GM19328 (cell line): ENCODE data around the gene ABI3BP.

Source experiments
- ATAC-seq: cut with Tn5 transposase; IDR thresholded peaks from one replicate; pipeline ENCODE4 v1.9.1; 2021; ENCODE audit warnings: mild to moderate bottlenecking, moderate library complexity; ENCODE audit not compliant: unreplicated experiment

Gene ABI3BP

DNA sequence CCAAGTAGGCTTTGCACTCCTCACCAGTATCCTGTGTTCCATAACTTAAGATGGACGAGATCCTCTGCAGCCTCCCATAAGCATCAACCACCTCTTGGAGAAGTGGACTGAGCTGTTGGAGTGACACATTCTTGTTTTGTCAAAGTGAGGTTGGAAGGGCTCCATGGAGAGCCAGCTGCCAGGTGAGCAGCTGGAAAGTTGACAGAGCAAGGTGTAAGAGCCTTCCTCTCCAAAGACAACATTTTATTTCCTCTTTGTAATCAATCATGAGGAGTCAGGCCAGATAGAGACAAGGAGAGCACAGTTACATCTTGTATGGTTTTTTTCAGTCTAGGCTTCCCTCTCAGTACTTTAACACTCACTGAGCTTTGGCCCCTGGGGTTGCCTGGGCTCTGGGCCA is 5.1 kb downstream of the ABI3BP start:
- no peak for ATAC-seq

DNA sequence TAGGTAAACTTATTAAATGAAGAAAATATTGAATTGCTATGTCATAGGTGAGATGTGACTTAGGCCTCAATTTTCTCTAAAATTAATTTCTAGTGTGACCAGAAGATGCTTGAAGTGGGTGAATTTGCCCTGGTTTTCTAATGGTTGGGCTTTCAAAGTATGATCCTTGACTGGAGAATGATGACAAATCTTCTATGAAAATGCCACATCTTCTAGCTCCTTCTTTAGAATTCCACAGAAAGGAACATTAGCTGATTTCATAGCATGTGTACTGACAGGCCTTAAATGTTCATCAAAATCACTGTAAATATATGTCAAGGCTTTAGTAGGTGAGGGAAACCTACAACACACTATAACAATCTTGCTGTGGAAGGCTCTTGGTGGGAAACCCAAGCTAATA is 8.9 kb downstream of the ABI3BP start:
- no peak for ATAC-seq

DNA sequence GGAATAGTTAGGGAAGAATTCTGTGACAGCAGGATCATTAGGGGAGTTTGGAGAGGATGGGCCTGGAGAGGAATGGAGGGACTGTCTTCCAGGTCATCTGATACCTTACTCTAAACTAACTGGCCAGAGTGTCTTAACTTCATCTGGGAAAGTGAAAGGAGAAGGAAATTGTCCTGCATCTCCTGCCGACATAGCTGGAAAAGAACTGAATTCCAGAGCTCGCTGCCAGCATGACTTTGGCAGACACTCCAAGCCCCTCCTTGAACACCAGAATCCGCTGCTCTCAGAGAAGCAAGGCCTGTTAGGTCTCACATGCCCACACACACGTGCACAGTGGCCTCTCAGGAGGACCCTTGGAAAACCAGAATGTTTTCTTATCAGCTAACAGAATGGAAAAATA is 10.5 kb downstream of the ABI3BP start:
- ATAC-seq, result no peak

DNA sequence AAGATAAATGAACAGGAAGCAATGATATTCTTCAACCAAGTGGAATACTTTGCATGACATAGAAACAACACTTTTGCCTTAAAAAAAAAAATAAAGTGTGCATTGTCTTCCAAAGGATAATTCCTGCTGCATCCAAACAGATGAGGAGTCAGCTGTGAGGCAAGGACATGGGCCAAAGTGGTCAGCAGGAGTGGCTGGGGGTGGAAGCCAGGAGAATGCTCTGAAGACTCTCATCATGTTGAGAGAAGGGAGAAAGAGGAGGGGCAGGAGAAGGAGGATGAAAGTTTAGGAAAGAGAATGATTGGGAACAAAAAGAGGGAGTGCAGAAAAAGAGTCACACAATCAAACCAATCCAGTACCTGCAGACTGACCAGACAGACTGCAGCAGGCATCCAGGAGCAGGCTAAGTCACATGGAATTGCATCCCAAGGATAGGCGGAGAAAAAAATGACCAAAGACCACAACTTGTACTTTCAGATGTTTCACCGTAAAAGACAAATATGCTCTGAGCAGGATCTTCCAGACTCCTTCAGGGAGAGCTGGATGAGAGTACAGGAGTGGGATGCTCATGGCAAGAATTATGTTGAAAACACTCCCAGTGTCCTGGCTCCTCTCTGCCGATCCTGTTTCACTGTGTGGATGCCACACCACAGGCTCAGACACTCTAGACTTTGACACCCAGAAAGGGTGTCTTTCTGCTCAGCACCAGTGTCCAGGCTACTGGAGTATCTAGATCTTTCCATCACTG is 11.9 kb downstream of the ABI3BP start:
- ATAC-seq, result no peak

DNA sequence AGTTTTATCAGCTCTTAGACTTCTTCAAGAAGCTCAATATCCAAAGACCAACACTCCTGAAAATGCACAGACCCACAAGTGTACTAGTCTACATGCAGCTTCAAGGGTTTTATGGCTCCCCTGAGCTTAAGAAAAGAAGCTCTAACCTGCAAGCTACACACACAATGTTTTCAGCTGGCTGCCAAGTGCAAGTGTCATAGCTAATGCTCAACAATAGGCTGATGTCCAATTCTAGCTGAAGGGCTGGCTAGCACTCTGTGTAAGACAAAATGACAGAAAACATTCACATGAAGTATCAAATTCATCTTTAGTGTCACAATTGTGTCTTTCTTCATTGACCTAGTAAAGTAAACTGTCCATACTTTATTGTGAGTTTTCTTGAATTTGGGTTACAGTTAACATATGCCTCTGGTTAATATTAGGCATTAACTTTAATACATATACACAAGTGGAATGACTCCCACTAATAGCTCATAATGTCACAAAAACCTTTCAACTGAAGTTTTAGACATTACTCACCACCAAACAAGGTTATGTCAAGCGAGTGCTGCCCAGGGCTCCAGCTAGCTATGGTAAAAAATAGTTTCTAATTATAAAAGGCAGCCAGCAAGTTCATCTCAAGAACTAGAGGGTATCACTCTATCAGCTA is 15.1 kb downstream of the ABI3BP start:
- ATAC-seq, result no peak

DNA sequence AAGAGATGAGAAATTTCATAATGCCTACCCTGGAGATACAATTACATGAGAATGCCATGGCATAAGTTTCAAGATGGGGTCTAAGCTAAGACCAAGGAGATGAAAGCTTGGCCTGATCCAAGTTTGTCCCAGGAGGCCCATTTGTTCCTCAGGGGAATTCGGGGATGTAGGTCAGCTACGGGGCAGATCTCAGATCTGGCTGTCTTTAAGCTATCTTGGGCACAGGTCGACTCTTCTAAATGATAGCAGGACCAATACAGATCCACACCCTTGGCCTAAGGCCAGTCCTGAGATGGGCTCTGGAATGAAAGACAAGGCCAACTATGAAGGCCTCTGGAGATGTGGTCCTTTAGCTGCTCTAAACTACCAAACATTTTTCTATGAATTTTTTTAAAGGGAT is 16.6 kb downstream of the ABI3BP start:
- ATAC-seq, result no peak

DNA sequence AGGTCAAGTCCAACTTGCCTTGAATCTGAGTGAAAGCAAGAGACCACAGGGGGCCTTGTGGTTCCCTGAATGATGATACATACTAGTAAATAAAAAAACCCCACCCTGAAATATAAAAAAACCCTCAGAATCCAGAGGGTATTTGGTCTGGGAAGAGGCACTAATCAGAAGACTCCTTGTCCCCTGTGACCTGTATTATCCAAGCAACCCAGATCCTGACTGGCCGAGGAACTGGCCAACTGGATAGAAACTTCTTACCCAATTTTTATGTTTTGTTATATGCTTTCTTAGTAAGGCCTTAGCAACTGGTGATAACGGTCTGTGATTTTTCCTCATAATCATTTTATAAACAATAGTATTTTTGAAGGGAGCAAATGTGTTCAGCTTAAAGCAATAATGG is 17.5 kb downstream of the ABI3BP start:
- no peak for ATAC-seq

DNA sequence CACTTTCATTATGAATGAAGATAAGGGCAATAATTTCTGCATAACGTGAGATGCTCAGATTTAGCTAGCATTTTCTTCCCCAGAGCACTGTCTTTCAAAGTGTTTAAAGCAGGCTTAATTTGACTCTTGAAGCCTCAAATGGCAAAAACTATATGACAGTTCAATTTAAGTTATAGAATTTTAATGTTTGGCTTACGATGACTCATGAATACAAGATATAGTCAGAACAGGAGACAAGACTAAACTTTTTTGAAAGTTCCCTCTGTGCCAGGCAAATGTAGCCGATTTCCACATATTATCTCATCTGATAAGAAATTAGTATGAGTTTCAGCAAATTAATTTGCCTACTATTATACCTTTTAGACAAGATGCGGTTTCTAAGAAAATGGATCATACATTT is 19.6 kb downstream of the ABI3BP start:
- ATAC-seq, result no peak

DNA sequence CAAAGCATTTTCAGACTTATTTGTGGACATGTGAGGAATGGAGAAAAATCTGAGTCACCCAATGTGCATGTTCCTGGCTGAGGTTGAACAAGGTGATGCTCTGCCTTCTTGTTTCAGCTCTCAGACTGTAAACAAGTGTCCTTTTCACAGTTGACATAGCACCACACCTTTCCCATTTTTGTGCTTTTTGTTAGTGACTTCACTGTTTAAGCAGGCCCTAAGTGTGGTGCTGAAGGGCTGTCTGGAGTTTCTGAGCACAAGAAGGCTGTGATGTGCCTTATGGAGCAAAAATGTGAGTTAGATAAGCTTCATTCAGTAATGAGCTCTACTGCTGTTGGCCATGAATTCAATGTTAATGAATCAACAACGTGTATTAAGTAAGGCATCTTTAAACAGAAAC is 20.4 kb downstream of the ABI3BP start:
- ATAC-seq, result no peak

DNA sequence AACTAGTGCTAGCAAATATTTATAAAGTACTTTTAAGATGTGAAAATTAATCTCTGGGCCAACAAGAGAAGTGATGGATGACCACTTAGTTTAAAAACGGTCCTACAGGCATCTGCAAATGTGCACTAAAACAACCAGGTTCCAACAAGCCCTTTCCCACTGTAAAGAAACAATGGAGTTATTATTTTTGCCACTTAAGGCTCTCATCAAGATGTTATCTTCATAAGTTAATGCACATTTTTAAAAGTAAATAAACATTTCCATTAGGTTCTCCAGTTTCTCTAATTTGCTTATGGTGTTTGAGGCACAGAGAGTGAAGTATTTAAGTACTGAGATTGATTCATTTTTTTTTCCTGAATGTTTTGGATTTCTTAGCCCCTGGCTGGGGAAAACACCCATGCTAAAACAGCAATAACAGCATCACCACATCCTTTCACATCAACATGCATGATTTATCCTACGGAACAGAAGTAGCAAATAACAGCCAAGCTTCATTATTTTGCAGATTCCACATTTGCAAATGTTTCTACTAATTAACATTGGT is 20.8 kb downstream of the ABI3BP start:
- no peak for ATAC-seq

DNA sequence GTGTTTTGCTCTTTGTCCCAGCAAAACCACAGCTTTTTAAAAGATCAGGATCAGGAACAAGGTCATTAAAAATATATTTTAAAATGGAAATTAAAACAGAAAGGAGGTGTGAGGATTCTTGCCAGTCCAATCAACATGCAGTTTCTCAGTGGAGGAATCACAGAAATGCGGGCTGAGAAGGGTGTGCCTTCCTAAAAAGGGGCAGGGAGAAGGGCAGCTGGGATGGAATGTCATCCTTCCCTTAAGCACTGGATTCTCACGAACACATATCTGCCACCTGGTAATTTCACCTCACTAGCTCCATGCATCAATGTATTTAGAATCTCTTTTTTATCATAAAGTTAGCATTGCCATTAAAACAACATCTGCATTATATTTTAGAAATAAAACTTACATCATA is 21.4 kb downstream of the ABI3BP start:
- ATAC-seq, result no peak

DNA sequence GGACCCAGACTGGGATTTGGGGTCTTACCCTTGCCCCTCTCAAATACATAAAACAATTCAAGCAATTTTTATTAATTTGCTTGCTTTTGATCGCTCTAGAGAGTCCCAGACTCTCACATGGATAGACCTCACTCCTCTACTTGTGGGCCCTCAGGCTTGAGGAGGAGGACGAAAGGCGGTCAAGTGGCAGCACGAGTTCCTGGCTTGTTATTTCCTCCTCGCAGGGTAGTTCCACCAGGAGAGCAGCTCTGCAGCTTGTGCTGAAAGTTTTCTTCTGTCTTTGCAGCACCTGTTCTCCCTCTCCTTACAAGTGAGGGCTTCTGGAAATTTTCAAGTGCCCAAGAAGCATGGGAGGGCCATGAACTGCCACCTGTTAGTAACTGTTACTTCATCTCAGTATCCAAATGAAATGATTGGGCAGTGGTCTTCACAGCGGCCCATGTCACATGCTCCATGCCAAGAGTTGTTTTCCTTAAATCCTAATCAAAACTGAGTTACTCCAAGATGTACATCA is 22.7 kb downstream of the ABI3BP start:
- ATAC-seq, result no peak

DNA sequence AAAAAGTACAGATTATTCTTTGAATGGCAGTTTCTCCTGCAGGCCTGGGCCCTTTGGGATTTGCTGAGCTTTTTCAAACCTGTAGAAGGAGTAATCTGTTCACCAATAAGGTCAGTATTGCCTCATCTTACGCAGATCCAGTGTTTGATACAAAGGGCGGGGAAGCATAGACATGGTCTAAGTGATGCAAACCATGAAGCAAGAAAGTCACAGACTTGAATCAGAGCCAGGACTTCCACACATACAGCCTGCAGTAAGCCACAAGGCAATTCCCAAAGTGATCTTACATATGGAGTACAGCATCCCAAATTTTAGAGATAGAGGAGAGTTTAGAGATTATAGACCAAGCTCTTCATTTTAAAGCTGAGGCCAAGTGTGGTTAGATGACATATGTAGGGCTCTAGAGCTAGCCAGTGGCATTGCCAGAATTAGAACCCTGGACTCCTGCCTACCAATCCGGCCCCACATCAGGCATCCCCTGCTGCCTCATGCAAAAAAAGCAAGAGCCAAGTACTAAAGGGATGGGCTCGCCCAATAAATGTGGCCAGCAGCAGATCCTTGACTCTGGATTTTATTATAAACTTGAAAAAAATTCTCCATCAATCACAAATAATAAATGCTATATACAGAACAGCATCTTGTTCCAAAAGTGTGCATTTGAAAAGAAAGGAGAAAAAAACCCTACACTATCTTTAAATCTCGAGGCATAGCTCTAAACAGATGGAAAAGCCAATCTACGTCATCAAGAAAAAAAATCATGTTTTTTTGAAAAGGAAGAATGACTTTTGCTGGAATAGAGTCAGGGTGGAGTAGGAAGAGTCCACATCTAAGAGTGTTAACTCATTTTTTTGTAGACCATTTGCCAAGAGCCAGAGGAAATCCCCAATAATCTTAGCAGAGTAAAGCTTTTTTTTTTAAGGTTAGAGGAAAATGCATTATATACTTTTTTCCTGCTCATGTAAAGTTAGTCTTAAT is 24.0 kb downstream of the ABI3BP start:
- no peak for ATAC-seq

DNA sequence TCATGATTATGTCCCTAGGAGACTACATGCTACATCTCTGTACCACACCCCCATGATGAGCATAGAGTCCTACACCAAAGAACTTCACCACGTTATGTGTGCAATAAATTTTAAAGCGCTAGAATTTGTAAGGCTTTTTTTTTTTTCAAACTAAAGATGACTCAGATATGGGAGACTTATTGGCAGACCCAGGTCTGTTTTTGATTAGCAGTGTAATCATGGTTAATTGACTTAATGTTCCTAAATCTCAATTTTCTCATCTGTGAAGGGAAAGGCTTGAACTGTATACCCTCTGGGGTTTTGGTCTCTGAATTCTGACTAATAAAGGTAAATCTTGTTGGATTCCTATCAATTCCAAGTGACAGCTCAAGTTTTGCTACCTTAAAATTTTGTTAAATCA is 26.4 kb downstream of the ABI3BP start:
- no peak for ATAC-seq

DNA sequence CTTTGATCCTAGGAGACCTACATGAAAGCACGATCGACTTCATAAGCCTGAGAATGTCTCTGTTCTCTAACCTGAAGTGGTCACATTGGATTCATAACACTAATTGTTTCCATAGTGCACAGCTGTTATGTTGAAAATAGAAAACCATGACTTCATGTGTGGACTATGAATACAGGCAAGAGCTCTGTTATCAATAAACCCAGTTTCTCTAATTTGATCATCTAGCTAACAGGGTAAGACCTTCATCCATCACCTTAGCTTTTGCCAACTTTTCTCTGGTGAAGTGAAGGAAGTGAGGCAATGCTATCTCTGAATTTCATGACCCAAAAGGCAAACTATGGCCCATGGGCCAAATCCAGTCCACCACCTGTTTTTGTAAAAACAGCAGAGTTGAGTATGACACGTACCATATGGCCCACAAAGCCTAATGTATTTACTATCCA is 27.2 kb downstream of the ABI3BP start:
- ATAC-seq, result no peak

DNA sequence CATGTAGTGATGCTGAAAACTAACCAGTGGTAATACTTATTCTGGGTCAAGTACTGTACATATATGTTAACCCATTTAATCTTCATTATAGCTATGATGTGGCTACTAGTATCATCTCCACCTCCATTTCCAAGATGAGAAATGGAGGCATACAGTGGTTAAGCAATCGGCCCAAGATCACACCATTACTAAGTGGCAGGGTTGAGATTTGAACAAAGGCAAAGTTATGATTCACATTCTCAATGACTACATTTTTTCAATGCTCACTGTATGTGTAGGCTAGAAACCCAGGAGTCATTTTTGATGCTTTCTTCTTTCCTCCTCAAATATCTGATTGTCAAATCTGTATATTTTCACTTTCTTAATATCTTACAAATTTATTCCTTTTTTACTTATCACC is 30.2 kb downstream of the ABI3BP start:
- ATAC-seq, result no peak

DNA sequence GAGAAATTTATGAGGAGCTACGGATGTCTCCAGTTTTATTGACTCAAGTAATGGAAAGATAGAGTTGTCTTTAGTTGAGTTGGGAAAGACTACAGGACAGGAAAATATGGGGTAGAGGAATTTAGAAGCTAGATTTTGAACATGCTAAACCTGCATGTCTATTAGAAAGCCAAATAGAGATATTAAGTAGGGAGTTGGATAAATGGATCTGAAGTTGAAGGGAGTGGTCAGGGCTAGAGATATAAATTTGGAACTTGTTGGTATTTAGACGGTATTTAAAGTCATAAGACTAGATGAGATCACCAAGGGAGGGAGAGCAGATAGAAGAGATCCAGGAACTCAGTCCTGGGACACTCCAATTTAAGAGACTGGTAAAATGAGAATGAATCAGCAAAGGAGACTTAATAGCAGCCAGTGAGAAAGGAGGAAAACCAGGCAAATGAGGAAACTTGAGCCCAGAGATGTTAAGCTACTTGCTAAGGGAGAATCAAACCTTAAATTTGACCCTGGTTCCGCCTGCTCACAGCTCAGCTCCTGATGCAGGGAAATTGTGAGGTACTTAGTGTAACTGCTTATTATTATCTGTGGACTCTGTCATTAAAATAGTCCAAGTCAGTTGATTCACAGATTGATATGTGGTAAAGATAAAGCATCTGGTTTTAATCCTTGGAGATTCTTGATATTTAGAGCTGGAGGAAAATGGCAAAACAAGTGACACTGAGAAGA is 35.8 kb downstream of the ABI3BP start:
- ATAC-seq, result no peak

DNA sequence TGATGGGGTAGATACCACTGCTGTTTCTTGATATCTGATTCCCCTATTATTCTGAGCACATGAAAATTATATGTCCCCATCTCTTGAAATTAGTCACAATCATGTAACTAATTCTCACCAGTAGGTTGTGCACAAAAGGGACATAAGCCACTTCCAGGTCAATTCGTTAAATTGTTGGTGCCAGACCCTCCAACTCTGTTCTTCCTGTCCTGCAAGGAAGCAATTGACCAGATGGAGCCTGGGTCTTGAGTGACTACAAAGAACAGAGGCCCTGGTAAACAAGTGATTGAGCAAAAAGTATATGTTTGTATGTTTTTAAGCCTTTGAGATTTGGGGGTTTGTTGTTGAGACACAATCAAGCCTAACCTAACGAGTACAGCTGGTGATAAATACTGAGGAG is 36.9 kb downstream of the ABI3BP start:
- no peak for ATAC-seq

DNA sequence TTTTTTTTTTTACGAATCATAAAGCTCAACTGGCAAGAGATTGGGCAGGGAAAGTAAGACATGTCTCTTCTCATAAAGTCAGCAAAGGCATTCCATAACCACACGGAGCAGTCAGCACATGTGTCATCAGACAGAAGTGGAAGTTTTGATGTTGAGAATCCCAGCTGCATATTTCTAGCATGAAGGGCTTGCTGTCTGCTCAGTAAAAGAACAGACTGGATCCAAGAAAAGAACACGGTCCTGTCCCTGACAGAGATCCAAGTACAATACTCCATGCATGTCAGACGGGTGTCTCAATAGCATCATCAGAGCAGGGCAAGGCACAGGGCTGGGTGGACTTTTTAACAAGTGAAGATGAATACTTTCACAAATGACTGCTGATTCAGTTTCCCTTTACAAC is 38.2 kb downstream of the ABI3BP start:
- ATAC-seq, result no peak

DNA sequence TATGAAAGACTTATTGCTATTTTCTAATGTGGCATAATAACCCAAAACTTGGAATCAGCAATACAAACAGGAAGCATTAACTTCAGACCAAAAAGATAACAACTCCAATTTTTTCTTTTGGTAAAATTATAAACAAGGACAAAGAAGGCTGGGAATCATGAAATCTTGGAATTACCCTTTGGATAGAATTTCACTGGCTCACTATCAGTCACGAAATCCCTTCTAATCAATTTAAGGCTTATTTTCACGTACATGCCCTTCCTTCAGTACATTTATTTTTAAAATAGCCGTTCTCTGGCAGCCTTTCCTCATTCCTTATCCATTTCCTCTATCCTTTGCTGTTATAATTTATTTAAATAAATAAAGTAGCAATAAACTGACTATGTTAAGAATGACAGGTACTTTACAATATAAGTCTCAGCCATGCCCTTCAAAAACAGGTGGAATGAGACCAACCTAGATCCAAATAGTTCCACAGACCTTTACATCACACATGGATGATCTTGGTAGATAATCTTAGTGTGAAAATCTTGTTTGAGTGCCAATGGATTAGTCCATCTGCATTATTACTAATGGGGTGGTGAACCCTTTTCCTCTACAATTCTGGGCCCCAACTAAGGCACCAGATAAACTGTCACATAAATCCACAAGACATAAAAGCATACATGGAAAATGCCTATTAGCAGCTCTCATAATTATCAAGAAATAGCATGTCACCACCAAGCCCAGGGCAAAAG is 38.9 kb downstream of the ABI3BP start:
- no peak for ATAC-seq
